HepG2 (cell line): ENCODE data around the gene NAA16. TPM values are rescaled to one million over a fixed set of nuclear protein-coding genes. Genes with fewer than 3 reads are reported as not detected.

Experiments
- AHDC1 ChIP-seq: sonication (generic); formaldehyde crosslinking; IDR thresholded peaks from 2 replicates; pipeline ENCODE4 v1.5.1; 2020; ENCODE audit warnings: mild to moderate bottlenecking, missing genetic modification reagents, borderline replicate concordance
- FOXP1 ChIP-seq, 2 experiments: fragments of 450-650 bp in 1 of 2; IDR thresholded peaks; 2 replicates each; pipeline ENCODE4 v1.6.1; 2017 to 2018; ENCODE audit warnings: antibody characterized with exemption in 1 of 2
- GLI4 ChIP-seq: sonication (generic); formaldehyde crosslinking; IDR thresholded peaks from 2 replicates; pipeline ENCODE4 v1.5.1; 2020; ENCODE audit warnings: missing genetic modification reagents, mild to moderate bottlenecking, moderate library complexity, borderline replicate concordance
- HIC2 ChIP-seq: sonication (generic); formaldehyde crosslinking; IDR thresholded peaks from 2 replicates; pipeline ENCODE4 v1.9.0; 2022; ENCODE audit warnings: low read depth, missing genetic modification reagents
- MAFK ChIP-seq, 2 experiments: IDR thresholded peaks in 1 of 2; conservative IDR thresholded peaks in 1 of 2; 2 replicates each; pipeline ENCODE4 v1.6.1; 2011; ENCODE audit warnings: improper control_type of control experiment in 2 of 2, low read length in 2 of 2
- NR1H2 ChIP-seq: sonication (generic); formaldehyde crosslinking; IDR thresholded peaks from 2 replicates; pipeline ENCODE4 v1.8.1; 2022; ENCODE audit warnings: low read depth, missing genetic modification reagents, borderline replicate concordance
- PPARG ChIP-seq: conservative IDR thresholded peaks from 2 replicates; pipeline ENCODE4 v1.6.1; 2016; ENCODE audit warnings: missing biosample characterization, missing genetic modification reagents
- RBM22 ChIP-seq: fragments of 200-400 bp; formaldehyde crosslinking; optimal IDR thresholded peaks from 2 replicates; pipeline ENCODE3; 2017; ENCODE audit warnings: mild to moderate bottlenecking, low read length, moderate library complexity
- SOX13 ChIP-seq, 3 experiments: fragments of 450-650 bp in 1 of 3; sonication (generic) in 1 of 3; formaldehyde crosslinking in 1 of 3; IDR thresholded peaks in 2 of 3; conservative IDR thresholded peaks in 1 of 3; 2 replicates each; pipeline versions ENCODE4 v1.5.0 to v1.6.1; 2016 to 2020; ENCODE audit warnings: antibody characterized with exemption in 1 of 3, mild to moderate bottlenecking in 1 of 3, missing compliant biosample characterization in 1 of 3, missing genetic modification reagents in 1 of 3, moderate library complexity in 1 of 3
- ZBTB26 ChIP-seq: IDR thresholded peaks from 2 replicates; pipeline ENCODE4 v1.6.1; 2016; ENCODE audit warnings: missing compliant biosample characterization, missing genetic modification reagents, borderline replicate concordance
- ZNF318 ChIP-seq: sonication (generic); formaldehyde crosslinking; IDR thresholded peaks from 2 replicates; pipeline ENCODE4 v1.4.0; 2020; ENCODE audit warnings: mild to moderate bottlenecking, missing genetic modification reagents
- polyA plus RNA-seq, 8 experiments: library from polyadenylated mRNA; depleted of rRNA in 3 of 8; stranded (reverse) in 7 of 8; unstranded in 1 of 8; fragments of >200 nt; fragmentation: Illumina TruSeq in 4 of 8; extraction: Trizol in 4 of 8; gene quantifications; 2 replicates each; pipeline versions ENCODE4 v1.2.1 to v1.2.3, GENCODE V29; 2011 to 2016; ENCODE audit warnings: low read depth in 4 of 8, missing spikeins in 1 of 8, mixed read lengths in 1 of 8; ENCODE audit not compliant: insufficient read depth in 1 of 8
- total RNA-seq, 5 experiments: library from RNA; depleted of rRNA; stranded (reverse); fragments of >200 nt; fragmentation: Illumina TruSeq; extraction: Trizol; gene quantifications; 2 replicates each; pipeline ENCODE4 v1.2.3, GENCODE V29; 2016; ENCODE audit warnings: low read depth in 1 of 5

NAA16 gene
- total and polyA plus RNA-seq, 2 of the 13 experiments (the other 11 are each of a cell fraction or from before 2014, with no cell fraction given) = 9.2 to 15.1 TPM

- 0 out of 2 replicates have a peak, but pooled peaks have one; percentile 27 for TF ChIP-seq NR1H2
- no peak for TF ChIP-seq AHDC1 (CRISPR knock-in tag)
- no peak for TF ChIP-seq MAFK (conservative IDR thresholded peaks at IDR 0.05 in 1 of 2, IDR thresholded peaks at IDR 0.05 in 1 of 2; ENCODE audit: low read length in 2 of 2)
- no peak for TF ChIP-seq PPARG (CRISPR knock-in tag)
- TF ChIP-seq HIC2 (CRISPR knock-in tag) = no peak
- no peak for TF ChIP-seq SOX13 (IDR thresholded peaks at IDR 0.05)
- no peak for TF ChIP-seq SOX13 (CRISPR knock-in tag; conservative IDR thresholded peaks at IDR 0.05 in 1 of 2, IDR thresholded peaks at IDR 0.05 in 1 of 2)
- no peak for TF ChIP-seq FOXP1 (IDR thresholded peaks at IDR 0.05)
- TF ChIP-seq FOXP1 (CRISPR knock-in tag; IDR thresholded peaks at IDR 0.05) = no peak
- TF ChIP-seq ZBTB26 (CRISPR knock-in tag) = no peak; the same call in 1 of the 2 replicates
- TF ChIP-seq ZNF318 (CRISPR knock-in tag) = no peak
- no peak for TF ChIP-seq GLI4 (CRISPR knock-in tag)
- TF ChIP-seq RBM22 = no peak
These were observed at the start of gene NAA16 (continued) for GRCh38 chr13:41310963-41311405.
